Peyer's patch (tissue), 4 donors: ENCODE results near the gene CRIM1. TPM values are rescaled to one million over a fixed set of nuclear protein-coding genes. Genes with fewer than 3 reads are reported as not detected.

ENCODE experiments used
- DNase-seq, 3 donors: peaks; one replicate each; pipeline ENCODE4 v3.0.0-alpha.2; 2017 to 2019
- H3K27ac ChIP-seq, 4 donors: fragments of 200-600 bp; sonication (generic); one replicate each; pipeline ENCODE4 v1.5.1; 2016 to 2019
- H3K27me3 ChIP-seq, 2 donors: fragments of 200-600 bp; sonication (generic); one replicate each; pipeline ENCODE4 v1.5.1; 2019
- H3K36me3 ChIP-seq, 3 donors: fragments of 200-600 bp; sonication (generic); one replicate each; pipeline ENCODE4 v1.5.1; 2016 to 2019
- H3K4me1 ChIP-seq, 4 donors: fragments of 200-600 bp; sonication (generic); one replicate each; pipeline ENCODE4 v1.5.1; 2016 to 2019
- H3K4me3 ChIP-seq, 4 donors: fragments of 200-600 bp; sonication (generic); 1 replicate in 3 of 4; 2 replicates in 1 of 4; pipeline ENCODE4 v1.5.1; 2016 to 2019; ENCODE audit warnings: mild to moderate bottlenecking in 1 of 4
- H3K9me3 ChIP-seq, 4 donors: fragments of 200-600 bp; sonication (generic); one replicate each; pipeline ENCODE4 v1.5.1; 2016 to 2019; ENCODE audit warnings: mild to moderate bottlenecking in 1 of 4
- POLR2A ChIP-seq, 2 donors: fragments of 450-650 bp; IDR thresholded peaks; one replicate each; pipeline ENCODE4 v1.5.1; 2017; ENCODE audit warnings: antibody characterized with exemption in 2 of 2, mild to moderate bottlenecking in 2 of 2, moderate library complexity in 2 of 2
- total RNA-seq, 4 donors: library from RNA; depleted of rRNA; stranded (reverse); fragments of >200 nt; gene quantifications; one replicate each; pipeline ENCODE4 v1.1.0, GENCODE V29; 2016
- TF ChIP-seq, protein P1 (sequence below), 6 experiments: fragments of 450-650 bp in 4 of 6; fragments of 200-600 bp in 2 of 6; sonication (generic) in 1 of 6; IDR thresholded peaks; one replicate each; pipeline ENCODE4 v1.5.1; 2017 to 2019; ENCODE audit warnings: antibody characterized with exemption in 6 of 6, mild to moderate bottlenecking in 3 of 6, moderate library complexity in 1 of 6

Gene CRIM1
- total RNA-seq, 4 donors from 2014 or later = 29.9 to 181 (median 63.6) TPM

DNA sequence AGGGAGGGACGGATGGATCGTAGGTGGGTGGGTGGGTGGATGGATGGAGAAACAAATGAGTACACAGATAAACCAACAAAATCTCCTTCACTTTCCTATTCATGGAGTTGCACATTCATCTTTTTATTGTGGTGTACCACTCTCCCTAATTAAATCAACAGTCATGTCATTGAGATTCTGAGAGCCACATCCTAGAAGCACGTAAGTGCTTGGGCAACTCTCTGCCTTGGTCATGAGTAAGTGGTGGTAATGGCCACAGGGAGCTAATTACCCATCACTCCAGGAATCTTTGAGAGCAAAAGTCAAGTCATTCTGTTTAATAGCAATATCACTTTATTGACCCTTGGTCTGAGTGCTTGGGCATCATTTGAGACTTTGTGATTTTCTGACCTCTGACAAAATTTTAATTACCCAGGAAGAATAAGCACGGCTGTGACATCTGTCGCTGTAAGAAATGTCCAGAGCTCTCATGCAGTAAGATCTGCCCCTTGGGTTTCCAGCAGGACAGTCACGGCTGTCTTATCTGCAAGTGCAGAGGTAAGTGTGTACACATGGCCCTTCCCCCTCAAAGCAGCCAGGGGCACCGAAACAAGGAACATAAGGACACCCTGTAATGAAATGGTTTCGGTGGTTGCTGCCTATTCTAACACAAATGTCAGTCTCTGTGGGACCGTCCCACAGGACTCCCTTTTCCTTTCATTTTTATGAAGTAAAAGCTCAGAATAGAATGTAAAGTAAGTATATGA lies 156.5 kb downstream of the CRIM1 start:
- Histone ChIP-seq H3K27me3 (no peaks in the 10 kb centered on the region), H3K27ac (no peak overlapping the region), H3K4me3 (no peak overlapping the region), H3K36me3 (peaks cover 0 to 50% (median 0%) of the 10 kb centered on the region in 3 donors), H3K9me3 (no peaks in the 10 kb centered on the region), H3K4me1 (no peaks in the 10 kb centered on the region)
- no peak for DNase-seq
- no peak for TF ChIP-seq POLR2A (IDR thresholded peaks at IDR 0.05)
- TF ChIP-seq, protein P1, sequence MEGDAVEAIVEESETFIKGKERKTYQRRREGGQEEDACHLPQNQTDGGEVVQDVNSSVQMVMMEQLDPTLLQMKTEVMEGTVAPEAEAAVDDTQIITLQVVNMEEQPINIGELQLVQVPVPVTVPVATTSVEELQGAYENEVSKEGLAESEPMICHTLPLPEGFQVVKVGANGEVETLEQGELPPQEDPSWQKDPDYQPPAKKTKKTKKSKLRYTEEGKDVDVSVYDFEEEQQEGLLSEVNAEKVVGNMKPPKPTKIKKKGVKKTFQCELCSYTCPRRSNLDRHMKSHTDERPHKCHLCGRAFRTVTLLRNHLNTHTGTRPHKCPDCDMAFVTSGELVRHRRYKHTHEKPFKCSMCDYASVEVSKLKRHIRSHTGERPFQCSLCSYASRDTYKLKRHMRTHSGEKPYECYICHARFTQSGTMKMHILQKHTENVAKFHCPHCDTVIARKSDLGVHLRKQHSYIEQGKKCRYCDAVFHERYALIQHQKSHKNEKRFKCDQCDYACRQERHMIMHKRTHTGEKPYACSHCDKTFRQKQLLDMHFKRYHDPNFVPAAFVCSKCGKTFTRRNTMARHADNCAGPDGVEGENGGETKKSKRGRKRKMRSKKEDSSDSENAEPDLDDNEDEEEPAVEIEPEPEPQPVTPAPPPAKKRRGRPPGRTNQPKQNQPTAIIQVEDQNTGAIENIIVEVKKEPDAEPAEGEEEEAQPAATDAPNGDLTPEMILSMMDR (IDR thresholded peaks at IDR 0.05) = no peak

DNA sequence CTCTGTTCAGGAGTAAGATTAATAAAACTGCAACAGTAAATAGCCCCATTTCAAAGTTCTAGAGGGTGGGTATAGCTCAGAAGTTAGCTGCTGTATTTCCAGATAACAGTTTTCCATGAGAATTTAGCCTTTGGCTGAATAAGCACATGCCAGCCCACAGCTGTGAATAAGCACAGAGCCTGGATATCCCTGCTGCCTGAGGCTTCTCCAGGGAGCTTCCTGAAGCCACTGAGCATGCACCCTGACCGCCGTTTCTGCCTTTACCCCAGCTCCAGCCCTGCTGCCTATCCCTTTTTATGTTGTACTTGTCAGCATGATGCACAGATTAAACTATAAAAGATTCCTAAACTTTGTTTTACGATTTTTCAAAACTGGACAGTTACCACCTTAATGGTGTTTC lies 157.1 kb downstream of the CRIM1 start:
- DNase-seq = no peak
- TF ChIP-seq POLR2A (IDR thresholded peaks at IDR 0.05) = no peak
- TF ChIP-seq, protein P1 (IDR thresholded peaks at IDR 0.05) = no peak
- Histone ChIP-seq H3K27me3 (no peaks in the 10 kb centered on the region), H3K4me1 (no peaks in the 10 kb centered on the region), H3K27ac (no peak overlapping the region), H3K4me3 (no peak overlapping the region), H3K9me3 (no peaks in the 10 kb centered on the region), H3K36me3 (peaks cover 0 to 56% (median 0%) of the 10 kb centered on the region in 3 donors)

DNA sequence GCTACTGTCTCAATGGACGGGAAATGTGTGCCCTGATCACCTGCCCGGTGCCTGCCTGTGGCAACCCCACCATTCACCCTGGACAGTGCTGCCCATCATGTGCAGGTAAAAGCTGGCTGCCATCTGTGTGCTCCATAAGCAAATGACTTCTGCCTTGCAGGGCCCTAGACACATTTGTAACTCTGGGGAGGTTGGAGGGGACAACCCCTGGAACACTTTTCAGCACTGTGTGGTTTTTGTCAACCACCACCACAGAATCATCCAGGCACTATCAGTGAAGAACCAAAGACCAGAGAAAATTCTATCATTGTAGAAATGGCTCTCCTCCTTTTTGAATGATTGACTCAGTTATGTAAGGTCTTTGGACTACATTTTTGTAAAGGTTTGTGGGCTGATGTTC lies 158.1 kb downstream of the CRIM1 start:
- H3K27me3 ChIP-seq = no peaks in the 10 kb centered on the region
- peaks cover 0 to 59% (median 0%) of the 10 kb centered on the region in 3 donors for H3K36me3 ChIP-seq
- DNase-seq = no peak
- H3K27ac ChIP-seq = no peak overlapping the region
- no peaks in the 10 kb centered on the region for H3K9me3 ChIP-seq
- H3K4me1 ChIP-seq = no peaks in the 10 kb centered on the region
- TF ChIP-seq, protein P1 (IDR thresholded peaks at IDR 0.05) = no peak
- no peak for TF ChIP-seq POLR2A (IDR thresholded peaks at IDR 0.05)
- H3K4me3 ChIP-seq = no peak overlapping the region

DNA sequence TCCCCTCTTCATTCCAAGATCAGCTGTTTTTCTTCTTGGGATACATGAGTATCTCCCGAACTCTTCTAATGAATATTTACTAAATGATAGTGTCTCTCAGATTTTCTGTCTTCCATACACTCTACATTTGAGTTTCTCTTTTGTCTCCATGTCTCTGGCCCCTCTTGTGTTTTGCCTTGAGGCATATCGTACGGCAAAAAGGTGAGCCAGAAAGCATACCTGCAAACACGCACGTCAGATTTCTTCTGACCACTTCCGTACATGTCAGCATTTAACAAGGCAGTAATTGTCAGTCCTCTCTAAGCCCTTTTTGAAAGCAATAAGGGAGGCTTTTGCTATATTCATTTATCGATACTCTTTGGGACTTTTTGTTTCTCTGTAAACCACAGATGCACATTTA lies 160.0 kb downstream of the CRIM1 start:
- TF ChIP-seq, protein P1 (IDR thresholded peaks at IDR 0.05) = no peak
- TF ChIP-seq POLR2A (IDR thresholded peaks at IDR 0.05) = no peak
- DNase-seq = no peak
- H3K9me3 ChIP-seq = no peaks in the 10 kb centered on the region

DNA sequence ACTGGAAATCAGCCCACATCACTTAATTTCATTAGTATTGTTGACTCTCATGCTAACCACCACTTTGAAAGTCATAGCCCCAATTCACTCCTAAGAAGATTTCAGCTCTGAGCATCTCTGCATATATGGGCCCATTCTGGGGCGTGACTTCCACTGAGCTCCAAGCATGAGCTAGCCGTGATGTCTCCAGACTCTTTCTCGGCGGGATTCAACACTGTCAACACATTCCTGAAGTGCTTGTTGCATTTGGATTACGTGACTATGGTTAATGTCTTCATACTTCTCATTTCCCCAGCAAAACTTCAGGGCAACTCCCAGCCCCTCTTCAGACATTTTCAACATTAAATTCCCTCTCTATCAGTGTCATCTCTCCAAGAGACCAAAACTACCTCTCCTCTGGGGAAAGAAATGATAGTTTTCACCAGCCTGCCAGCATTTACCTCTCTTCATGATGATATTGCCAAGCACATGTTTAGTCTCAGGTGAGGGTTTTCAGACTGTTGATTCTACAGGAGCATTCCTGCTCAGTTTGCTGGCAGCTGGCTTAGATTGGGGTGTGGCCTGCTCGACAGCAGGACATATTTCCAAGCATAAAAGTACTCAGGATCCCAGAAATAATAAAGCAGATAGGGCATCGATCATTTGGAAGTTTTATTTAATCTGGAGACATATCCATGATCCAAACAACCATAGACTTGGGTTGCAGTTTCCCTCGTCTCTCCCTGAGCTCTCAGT lies 160.7 kb downstream of the CRIM1 start:
- H3K9me3 ChIP-seq = no peaks in the 10 kb centered on the region
- H3K4me3 ChIP-seq = no peak overlapping the region
- TF ChIP-seq POLR2A (IDR thresholded peaks at IDR 0.05) = no peak
- TF ChIP-seq, protein P1 (IDR thresholded peaks at IDR 0.05) = no peak
- DNase-seq = no peak
- H3K36me3 ChIP-seq = peaks cover 0 to 65% (median 0%) of the 10 kb centered on the region in 3 donors
- no peaks in the 10 kb centered on the region for H3K4me1 ChIP-seq
- no peak overlapping the region for H3K27ac ChIP-seq
- H3K27me3 ChIP-seq = no peaks in the 10 kb centered on the region

More for the DNA sequence above, 160.0 kb downstream of the CRIM1 start:
- H3K36me3 ChIP-seq = peaks cover 0 to 65% (median 0%) of the 10 kb centered on the region in 3 donors
- H3K4me1 ChIP-seq = no peaks in the 10 kb centered on the region
- H3K27me3 ChIP-seq = no peaks in the 10 kb centered on the region
- no peak overlapping the region for H3K4me3 ChIP-seq
- no peak overlapping the region for H3K27ac ChIP-seq
